Activated CD8-positive, alpha-beta memory T cell treated with anti-CD3 and anti-CD28 coated beads for 4 hours (primary cell): ENCODE measurements around the gene MLYCD.

Experiments used
- DNase-seq, 2 donors: peaks; one replicate each; pipeline ENCODE4 v3.0.0-alpha.2; 2020; ENCODE audit warnings: low read depth in 2 of 2

MLYCD gene

DNA sequence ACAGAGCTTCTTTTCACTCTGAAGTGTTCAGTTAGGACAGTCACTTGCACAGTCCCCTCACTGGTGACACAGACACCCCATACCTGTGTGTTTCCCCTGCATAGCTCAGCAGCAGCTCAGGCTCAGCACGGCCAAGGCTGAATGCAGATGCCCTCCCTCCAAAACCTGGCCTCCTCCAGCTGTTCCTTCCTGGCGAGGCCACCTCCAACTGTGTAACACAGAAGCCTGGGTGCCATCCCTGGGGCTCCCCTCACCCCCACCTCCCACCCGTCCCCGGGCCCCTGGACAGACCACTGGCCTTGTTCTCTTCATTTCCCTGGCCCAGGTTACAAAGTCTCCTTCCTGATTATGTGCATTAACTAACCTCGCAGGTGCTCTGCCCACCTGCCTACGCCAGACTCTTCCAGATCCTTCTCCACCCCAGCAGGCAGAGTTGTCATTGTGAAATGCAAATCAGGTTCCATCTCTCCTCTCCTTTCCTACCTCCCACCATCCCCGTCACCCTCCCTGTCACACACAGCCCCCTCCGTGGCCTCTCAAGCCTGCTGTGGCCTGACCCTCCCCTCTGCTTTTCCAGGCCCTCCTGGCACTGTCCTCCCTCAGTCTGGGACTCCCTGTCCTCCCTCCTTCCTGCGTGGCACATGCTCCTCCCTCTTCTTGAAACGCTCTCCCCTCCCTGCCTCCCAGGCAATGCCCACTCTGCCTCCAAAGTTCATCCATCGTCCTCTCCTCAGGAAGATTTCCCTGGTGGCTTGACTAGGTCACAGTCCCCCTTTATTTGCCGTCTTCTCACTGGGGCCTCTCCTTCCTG, 26.4 kb downstream of the MLYCD start:
- no peak for DNase-seq

DNA sequence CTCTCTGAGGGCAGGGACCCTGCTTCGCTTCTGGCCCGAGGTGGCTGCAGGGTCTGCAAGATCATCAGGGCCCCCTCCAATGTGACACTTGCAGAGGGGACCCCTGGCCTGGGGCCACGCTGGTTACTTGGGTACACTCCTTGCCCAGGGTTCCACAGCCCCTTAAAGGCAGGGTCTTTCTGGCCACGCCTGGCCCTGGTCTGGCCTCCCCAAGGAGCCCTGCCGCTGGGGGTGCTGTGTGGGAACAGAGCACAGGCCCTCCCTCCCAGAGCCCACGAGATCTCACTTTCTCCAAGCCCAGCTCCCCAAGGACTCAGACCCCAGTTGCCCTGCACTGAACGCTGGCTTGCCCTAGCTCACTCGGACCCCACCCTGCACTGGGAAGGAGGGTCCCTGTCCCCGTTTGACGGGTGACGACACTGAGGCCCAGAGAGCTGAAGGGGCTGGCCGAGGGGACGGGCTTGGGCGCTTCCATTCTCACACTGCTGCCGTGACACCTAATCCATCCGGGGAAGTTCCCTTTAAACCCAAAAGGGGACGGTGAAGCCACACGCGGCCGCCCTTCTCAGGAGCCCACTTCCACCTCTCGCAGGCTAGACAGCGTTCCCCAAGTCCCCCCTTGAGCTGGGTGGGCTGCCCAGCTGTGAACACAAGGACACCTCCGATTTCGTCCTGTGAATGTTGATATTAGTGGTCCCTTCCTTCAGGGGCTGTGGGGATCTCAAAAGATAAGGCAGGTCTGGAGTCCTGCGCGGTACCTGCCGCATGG, 27.2 kb downstream of the MLYCD start:
- DNase-seq, result no peak

DNA sequence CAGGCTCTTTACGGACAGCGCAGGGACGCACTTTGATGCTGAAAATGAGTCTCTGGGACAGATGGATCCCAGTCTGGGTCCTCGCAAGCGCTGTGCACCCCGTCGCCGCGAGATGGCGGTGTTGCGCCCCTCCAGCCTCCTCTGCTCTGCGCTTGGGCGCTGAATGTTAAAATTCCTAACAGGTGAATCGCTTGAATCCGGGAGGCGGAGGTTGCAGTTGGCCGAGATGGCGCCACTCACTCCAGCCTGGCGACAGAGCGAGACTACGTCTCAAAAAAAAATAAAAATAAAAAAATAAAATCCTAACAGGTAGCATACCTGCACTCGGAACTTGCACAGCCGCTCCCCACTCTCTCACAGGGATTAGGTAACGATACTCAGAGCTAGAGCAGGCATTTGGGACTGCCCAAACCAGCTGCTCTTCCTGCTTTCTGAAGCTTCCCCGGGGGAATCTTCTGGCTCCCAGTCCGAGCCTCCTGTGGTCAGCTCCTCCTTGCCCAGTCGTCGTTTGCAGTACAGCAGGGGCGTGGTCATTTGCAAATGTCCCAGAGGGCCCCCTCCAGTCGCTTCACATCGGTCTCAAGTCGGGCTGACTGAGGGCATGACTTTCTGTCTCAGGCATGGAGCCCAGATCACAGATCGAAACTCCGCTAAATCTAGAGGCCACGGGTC, 27.9 kb downstream of the MLYCD start:
- DNase-seq, result peak; percentile 4 to 18

DNA sequence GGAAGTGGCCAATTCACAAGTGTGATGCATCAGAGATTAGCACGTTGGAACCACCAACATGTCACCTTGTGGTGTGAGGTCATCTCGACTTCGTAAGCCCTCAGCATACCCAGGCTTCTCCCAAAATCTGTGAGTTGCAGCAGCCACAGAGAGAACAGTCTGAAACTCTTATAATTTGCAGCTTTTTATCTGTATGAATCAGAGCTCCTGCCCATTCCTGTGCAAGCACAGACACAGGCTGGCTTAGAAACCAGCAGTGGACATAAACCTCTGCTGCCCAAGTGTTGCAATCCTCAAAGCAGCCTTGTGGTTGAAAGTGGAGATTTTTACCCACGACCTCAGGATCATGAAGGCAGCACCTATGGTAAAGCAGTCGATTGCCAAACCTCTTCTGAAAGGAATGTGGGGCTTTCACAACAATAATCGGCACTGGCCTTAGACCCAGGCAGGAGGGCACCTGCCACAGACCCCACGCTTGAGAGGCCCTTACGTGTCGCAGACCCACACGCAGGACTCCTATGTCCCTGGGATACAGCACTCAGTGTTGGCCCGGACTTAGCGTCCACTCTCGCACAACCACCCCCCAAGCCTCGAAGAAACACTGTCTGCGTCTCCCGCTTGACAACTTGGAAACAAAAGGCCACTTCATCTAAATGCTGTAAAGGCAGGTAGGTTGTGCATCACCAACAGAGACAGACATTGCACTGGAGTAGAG, 29.6 kb downstream of the MLYCD start:
- no peak for DNase-seq

DNA sequence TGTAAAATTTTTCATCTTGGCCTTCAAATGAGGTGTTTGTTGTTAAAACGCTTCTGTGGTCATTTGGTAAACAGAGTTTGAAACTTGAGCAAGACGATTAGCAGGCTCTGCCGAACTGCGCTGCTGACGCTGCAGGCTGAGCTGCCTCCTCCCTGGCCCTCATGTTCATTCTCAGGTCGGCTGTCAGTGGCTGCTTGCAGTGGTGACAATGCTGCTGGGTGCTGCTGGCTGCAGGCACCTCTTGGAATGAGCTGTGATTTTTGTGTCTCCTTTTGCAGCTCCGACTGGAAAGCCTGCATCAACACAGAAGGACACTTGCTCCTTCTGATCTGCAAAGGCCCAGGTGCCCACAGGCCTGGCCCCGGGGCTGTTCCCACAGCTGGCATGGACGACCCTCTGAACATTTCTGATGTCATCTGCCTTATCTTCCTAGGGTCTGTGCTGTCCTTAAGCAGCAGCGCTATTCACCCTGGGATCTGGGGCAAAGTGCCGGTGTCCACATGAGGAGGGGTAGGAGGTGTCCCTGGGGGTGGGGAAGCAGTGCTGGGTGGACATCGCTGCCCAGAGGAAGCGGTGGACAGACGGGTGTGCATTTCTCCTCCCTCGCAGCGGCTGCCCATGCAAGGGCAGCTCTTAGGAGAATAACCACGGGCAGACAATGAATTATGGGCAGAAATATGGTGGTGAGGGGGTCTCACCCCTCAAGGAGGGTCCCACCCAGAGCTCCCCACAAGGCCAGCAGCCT, 31.1 kb downstream of the MLYCD start:
- no peak for DNase-seq

DNA sequence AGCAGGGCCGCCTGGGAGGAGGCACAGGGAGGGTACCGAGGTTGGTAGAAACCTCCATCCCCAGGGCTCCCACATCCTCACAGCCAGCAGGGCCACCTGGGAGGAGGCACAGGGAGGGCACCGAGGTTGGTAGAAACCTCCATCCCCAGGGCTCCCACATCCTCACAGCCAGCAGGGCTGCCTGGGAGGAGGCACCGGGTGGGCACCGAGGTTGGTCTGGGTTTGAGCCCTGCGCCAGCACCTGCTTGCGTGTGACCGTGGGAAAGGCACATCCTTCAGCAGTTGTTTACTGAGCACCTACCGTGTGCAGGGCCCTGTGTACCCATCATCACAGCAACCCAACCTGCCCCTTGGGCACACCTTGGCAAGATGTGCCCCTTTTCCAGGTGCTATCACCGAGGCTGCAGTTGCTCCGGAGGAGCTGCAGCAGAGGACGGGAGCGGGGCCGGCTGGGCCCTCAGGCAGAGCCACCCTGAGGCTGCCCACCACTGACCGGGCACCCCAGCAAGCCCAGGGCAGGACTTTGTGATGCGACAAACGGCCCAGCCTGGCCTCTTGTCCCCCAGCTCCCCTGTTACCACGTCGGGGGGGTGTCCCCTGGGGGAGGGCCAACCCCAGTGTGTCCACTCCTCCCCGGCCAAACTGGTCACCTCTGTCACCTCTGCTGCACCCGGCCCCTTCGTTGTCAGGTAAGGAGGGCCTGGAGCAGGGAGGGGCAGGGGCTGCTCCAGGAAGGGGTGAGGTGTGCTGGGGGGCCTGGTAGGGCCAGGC, 32.0 kb downstream of the MLYCD start:
- DNase-seq, result no peak

DNA sequence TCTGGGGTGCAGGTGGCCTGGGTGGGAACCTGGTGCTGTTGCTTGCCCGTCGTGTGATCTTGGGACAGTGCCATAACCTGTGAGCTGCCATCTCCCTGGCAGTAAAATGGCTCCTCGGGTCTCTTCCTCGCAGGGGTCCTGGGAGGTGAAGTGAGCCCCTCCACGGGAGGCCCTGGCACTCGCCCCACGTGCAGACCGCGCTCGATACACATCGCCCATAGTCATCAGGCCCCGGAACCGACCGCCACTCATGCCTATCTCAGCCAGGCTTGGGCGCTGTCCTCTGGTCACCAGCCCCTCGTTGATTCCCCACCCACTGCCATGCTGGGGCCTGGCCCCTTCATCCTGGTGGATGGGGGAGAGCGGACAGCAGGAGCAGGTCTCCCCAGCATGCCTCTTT, 32.6 kb downstream of the MLYCD start:
- no peak for DNase-seq

DNA sequence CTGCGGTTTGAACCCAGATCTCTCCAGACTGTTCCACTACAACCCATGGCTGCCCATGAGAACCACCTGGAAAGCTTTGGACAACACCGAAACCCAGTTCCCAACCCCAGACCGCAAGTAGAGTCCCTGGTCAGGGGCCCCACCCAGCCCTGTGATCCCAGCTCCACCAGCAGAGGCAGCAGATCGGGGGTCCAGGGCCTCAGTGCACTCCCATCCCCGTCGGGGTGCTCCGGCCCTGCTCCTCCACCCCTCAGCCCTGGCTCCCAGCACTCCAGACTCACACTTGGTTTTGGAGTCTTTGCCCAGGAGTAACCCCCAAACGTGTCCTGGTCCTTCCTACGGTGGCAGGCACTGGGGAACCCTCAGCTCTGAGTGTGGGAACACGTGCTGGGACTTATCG, 33.4 kb downstream of the MLYCD start:
- DNase-seq, result no peak

DNA sequence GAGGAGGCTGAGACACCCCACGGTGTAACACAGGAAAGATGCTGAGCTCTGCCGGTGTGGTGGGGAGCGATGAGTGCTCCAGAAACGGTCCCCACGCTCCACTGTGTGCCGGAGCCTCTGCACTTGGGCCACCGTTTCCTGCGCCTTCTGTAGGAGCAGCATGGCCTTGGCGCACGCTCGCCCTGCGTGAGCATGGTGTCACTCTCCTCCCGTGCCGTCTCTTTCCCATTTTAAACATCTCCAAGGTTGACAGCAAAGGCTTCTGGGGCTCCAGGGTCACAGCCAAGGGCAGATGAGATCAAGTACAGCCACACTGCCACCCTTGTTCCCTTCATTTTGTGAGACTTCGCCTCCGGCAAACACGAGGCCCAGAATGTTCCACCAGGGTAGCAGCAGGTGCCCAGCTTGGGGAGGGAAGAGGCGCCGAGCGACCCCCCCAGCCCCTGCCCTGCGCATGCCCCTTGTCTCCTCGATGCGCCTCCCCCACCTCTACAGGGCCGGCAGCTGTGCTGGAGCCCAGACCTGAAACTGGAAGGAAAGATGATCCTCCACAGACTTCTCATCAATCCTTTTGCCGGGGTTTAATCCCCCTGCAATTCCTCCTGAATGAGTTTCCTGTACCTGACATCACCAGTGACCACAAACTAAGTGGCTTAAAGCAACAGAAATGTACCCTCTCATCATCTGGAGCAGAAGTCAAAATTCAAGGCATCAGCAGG, 34.2 kb downstream of the MLYCD start:
- no peak for DNase-seq

DNA sequence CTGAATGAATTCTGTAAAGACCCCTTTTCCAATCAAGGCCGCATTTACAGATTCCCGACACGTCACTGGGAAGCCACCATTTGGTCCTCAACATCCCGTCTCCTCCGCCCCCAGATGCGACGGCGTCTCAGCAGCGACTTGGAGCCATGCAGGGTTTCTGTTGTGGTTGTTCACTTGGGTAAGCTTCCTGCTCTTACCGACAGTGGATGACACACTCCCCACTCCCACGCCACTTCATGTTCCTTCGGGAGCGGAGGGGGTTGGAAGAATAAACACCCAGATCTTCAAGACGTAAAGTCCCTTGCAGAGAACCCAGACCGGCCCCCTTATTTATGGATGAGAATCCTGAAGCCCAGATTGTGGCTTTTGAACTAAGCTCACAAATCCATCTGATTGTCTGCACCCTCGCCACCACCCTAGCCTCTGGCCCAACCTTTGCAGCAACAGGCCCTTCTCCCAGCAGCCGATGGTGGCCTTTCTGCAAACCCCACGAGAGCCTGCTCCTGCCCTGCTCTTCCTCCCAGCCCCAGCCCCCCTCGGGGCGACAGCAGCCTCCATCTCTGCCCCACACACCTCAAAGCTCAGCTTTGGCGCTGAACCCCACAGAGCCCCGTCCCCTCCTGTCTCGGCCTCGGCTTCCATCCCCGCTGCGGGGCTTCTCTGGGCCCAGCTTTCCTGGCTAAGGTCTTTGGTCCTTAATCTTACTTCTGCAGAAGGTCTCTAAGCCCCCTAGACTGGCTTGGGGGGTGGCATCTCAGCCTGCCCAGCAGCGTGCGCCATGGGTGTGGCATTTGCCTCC, 35.2 kb downstream of the MLYCD start:
- DNase-seq, result no peak

DNA sequence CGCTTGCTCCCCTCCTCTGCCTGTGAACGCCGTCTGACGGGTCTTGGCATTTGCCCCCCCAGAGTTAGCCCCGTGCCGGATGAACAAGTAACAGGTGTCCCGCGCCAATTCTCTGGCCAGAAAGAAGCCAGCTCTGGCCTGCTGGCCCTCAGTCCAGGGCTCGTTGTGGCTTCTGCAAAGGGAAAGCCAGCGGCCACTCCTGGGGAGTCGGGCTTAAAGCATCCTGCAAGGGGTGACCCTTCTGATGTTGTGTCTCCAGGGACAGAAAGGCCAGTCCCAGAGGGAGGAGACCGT, 35.7 kb downstream of the MLYCD start:
- no peak for DNase-seq

DNA sequence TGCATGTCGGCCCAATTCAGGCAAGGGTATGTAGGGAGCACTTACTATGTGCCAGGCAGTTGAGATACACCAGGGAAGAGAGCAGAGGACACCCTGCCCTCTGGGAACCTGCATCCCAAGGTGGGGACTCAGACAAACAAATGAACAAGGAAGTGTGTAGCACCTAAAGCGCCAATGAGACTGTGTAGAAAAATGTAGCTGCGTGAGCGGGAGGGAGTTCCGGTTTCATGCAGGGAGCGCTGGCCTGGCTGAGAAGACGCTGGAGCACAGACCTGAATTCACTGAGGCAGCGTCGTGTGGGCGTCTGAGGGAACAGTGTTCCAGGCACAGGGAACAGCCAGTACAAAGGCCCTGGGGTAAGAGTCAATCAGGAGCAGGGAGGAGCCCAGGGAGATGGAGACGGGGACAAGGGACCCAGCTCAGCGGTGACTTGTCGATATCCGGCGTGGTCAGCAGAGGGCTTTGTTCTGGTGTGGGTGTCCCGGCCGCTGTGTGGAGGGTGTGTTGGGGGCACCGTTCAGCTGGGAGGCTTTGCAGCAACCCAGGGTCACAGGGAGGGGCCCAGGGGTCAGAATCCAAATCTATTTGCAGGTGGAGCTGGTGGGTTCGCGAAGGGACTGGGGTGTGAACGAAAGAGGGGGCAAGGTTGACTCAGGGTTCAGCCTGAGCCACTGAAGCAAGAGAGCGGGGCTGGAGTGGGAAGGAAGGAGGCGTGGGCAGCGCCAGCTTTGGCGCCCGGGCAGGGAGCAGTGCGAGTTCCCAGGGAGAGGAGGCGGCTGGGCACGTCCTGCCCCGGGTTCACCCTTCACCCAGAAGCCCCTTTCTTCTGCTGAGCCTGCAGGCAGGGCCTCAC, 36.3 kb downstream of the MLYCD start:
- DNase-seq, result no peak

DNA sequence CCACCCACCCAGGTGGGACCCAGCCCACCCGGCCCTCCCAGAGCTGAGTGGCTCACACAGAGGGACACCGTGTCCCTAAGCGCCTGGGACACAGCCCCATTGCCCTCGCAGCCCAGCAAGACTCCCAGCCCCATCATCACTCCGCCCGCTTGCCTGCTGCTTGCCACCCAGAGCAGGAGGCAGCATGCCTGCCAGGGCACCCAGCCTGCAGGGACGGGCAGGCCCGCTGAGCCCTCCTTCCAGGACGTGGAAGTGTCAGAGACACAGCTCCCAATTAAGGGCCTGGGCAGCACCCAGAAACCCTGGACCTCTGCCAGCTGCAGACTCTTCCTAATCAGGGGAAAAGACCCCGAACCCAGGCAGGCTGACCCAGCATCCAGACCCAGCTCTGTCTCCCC, 36.9 kb downstream of the MLYCD start:
- no peak for DNase-seq

DNA sequence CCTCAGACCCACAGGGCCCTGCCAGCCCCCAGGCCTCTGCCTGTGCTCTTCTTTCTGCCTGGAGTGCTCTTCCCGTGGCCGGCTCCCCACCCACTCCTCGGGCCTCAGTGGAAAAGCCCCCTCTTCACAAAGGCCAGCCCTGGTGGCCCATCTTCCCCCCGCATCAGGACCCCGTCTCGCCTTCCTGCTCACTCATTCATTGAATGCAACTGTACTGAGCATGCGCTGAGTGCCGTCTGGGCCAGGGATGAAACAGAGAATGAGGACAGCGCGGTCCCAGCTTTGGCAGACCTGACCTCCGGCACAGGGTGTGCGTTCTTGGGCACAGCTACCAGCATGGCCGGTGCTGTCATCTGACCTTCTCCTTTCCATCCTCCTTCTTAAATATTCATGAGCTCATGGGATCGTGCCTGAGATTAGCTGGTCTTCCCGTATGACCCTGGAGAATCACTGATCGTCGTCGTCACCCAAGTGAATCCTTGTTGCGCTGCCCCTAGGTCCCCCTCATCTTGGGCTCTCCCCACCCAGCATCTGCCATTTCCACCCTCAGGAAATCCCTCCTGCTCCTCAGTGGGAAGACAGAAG, 37.8 kb downstream of the MLYCD start:
- no peak for DNase-seq

DNA sequence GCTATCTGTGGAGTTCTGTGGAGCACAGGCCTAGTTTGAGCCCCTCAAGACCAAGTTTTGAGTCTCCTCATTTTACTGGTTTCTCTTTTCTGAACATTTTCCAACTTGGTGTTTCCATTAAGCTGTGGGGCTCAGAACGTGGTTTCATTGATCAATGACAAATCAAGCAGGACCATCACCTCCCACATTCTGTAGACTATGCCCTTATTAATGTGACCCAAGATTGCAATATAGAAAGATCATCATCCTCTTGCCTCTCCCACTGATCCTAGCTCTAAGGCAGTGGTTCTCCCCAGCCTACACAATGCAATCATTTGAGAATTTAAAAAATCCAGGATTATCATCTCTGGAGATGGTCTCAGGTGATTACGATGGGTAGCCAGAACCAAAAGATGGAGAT, 38.4 kb downstream of the MLYCD start:
- DNase-seq, result no peak

DNA sequence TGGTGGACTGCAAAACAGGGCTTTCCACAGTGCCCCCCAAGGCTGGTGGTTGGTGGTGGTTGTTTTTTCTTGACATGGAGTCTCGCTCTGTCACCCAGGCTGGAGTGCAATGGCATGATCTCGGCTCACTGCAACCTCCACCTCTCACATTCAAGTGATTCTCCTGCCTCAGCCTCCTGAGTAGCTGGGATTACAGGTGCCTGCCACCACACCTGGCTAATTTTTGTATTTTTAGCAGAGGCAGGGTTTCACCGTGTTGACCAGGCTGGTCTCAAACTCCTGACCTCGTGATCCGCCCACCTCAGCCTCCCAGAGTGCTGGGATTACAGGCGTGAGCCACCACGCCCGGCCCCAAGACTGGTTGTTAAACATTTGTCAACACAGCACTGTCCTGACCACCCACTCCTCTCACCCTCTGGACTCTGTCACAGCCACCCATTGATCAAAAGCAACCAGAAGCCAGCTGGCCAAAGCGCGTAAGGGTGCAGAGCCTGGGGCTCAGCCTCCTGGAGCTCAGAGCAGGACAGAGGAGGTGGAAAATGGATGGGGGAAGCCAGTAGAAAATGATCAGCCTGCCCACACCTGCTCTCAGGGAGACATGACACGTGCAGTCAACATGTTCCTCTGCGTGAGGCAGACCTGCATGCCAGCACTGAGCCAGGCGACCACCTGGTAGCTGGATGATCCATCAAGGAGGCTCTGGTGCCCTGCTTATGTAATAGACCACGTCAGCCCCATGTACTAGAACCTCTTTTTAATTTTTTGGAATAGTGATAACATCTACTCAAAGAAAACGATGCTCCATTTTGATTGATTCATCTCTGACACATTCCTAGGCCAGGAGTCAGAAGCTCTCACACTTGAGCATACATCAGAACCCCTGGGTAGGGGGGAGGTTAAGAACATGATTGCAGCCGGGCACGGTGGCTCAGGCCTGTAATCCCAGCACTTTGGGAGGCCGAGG, 39.3 kb downstream of the MLYCD start:
- no peak for DNase-seq
